ENCODE data around the gene CLDND1.

Gene CLDND1

DNA sequence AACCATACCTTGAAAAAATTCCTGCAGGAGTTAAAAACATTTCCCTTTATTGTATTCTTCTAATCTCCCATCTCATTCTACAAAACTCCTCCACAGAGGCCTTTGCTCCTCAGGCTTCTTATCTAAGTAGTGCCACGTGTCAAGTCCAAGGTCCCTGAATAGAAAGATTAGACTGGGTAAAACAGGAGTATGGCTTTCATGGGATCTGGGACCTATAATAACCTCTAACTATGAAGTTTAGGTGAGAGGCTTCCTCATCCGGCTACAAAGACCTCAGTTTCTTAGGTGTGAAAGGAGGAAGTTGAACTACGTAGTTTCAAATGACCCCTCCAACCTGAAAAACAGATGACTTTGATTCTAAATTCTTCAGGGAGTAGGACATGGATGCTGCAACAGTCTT, 29.1 kb upstream of the CLDND1 start:
- DNase-seq (ENCODE audit: low spot score): no peak

DNA sequence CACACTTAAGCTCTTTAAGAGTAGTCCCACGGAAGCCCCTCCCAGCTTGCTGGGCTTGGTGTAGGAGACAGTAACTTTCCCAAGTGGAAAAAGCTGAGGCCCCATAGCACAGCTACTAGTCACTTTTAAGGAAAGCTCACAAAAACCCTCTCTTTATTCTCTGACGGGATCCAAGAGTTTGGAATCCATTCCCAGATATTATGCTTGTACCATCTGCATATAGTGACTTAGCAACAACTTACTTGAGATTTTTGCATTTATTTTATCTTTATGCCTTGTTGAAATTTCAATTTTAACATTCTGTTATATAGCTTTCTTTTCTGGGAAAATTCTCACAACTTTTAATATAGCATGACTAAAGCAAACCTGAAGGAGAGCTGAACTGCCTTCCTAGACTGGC, 28.5 kb upstream of the CLDND1 start:
- DNase-seq (ENCODE audit: low spot score): no peak

DNA sequence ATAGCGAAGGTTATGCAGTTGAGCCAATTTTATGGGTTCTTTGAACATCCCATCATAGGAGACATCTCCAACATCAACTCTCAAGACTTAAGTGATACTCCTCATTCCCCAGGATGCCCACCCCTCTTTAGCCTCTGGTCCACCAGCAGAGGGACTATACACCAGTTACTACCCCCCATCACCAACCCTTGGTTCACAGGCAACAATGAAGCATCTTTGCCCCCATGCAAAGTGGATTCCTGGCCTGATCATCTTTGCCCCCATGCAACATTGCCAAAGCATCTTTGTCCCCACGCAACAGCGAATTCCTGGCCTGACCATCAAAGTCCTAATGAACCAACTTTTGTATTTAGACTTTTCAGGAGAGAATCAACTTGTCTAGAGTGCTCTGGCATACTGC, 28.1 kb upstream of the CLDND1 start:
- DNase-seq (ENCODE audit: low spot score): no peak

DNA sequence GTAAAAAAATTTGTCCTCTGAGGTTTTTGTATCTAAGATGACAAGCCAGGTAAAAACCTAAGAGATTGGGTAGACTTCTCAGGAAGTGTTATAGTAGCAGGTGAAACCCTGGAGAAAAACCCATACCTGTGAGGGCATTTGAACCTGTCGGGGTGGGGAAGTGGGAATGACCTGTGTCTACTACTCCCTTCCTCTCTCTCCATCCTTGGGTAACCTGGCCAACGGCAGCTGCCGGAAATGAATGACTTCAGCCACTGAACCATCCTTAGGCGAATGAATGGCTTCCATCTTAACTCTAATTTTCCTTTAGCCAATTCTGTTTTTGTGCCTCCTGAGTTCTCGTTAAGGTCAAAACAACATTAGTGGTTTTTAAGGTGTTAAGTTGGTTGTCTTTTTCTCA, 25.8 kb upstream of the CLDND1 start:
- no peak for DNase-seq (ENCODE audit: low spot score)

DNA sequence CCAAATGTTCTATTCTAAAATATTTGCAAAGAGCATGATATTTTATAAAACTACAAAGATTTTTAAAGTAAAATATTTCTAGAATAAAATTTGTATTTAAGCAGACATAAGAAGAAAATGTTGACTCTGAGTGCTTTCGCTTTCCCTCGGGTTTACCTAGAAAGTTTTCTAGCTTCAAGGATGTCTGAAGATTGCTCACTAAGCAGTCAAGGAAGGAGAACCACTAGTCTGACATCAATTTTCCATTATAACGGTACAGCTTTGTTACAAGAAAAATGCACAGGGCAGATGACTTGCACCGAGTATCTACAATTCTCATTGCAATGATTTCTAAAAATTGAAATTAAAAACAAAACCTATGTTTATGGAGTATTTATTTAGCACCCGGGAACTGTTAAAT, 23.2 kb upstream of the CLDND1 start:
- DNase-seq (ENCODE audit: low spot score): no peak

DNA sequence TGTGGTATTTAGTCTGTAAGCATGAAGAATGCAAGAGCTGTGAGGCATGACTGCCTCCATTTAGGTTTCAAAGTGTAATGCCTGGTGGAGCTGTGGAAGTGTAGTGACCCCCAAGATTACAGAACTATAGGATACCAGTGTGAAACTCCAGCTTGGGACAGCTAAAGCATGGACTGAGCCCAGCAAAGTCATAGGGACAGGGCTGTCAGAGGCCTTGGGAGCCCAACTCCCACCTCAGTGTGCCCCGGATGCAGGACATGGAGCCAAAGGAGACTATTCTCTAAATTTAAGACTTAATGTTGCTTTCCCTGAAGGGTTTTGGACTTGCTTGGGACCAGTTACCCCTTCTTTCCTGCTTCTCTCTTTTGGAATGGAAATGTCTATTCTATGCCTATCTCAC, 19.9 kb upstream of the CLDND1 start:
- DNase-seq (ENCODE audit: low spot score): peak; percentile 15

DNA sequence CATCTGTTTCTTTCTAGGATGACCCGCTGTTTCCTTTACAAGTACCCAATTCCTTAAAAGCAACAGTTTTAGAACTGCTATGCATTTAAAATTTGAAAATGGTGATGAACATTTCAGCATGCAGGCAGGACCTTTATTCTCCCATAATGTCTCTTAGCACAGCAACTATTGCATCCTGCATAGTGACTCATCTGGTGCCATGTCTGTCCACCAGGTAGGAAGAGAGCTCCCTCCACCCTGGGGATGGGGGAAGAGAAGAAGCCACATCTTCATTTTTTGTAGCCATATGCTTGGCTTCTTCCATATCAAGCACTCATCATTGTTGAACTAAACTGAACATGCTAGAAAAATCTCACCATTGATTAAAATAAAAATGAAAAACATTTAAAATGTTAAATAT, 19.0 kb upstream of the CLDND1 start:
- DNase-seq (ENCODE audit: low spot score): peak; percentile 44

DNA sequence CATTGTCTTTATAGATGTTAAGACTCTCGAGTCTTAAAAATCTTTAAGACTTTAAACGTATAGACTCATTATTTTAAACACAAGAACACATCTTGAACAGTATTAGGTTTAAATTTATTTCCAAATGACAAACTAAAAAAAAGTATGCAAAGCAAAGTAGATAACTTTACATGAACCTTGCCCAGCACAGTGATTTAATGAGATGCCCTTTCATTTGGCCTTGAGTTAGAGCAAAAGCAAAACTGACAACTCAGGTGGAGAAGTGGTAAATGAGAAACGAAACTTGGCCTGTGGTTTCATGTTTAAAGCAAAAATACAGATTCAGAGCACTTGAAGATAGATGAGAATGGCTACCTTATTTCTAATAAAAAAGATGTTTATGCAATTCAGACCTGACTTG, 17.6 kb upstream of the CLDND1 start:
- no peak for DNase-seq (ENCODE audit: low spot score)

DNA sequence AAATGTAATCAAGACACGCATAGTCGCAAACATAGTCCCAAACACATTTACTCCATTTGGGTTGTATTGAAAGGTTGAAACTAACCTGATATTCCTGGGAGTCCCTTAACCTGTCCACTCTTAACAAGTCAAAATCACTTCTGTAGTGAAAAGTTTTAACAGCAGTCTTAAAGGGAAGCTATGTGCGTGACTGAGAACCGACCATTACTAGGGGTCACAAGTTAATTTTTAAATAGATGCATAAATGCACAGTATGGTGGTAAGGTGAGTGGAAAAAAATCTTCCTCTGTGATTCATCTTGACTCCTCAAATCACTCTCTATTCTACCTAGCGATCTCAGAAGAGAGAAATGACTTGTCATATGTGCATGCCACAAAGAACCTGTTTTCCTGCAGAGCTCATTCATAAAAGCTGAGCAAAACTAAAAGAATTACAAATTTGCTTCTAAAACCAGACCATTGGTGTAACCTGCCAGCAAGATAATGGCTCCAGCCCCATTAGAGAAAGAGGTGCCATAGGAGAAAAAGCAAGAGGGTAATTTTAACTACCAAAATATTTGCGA, 13.8 kb upstream of the CLDND1 start:
- DNase-seq (ENCODE audit: low spot score): peak; percentile 91

DNA sequence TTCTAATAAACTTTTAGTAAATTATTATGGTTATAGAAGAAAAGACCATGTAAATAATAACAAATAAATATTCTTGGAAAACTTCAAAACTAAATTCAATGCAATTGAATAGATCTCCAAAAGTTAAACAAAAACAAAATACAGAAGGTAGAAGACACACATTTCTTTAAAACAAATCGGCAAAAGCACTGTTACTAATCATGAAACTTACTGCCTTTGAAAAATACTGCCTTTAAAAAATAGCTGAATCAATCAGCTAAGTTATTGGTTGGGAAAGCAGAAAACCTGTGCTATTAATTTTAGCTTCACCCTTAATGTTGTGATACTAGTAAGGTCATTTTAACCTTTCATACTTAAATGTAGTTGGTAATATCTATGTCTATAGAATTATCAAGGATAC, 12.0 kb upstream of the CLDND1 start:
- no peak for DNase-seq (ENCODE audit: low spot score)

DNA sequence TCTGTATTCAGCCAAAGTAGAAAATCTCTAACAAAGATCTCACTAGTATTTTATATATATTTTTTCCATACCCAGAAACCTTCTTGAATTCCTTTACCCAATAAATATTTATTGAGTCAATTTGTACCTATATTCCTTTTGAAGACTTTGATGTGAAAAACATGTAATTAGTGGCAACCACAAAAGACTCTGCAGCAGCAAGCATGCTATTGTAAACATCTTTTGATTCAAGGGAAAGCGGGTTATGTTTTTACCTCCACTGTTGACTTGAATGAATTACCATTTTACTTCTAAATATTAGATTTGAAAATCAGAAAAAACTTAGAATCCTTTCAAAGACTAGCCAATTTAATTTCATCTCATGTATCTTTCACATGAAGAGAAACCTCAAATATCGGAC, 11.5 kb upstream of the CLDND1 start:
- DNase-seq (ENCODE audit: low spot score): no peak

DNA sequence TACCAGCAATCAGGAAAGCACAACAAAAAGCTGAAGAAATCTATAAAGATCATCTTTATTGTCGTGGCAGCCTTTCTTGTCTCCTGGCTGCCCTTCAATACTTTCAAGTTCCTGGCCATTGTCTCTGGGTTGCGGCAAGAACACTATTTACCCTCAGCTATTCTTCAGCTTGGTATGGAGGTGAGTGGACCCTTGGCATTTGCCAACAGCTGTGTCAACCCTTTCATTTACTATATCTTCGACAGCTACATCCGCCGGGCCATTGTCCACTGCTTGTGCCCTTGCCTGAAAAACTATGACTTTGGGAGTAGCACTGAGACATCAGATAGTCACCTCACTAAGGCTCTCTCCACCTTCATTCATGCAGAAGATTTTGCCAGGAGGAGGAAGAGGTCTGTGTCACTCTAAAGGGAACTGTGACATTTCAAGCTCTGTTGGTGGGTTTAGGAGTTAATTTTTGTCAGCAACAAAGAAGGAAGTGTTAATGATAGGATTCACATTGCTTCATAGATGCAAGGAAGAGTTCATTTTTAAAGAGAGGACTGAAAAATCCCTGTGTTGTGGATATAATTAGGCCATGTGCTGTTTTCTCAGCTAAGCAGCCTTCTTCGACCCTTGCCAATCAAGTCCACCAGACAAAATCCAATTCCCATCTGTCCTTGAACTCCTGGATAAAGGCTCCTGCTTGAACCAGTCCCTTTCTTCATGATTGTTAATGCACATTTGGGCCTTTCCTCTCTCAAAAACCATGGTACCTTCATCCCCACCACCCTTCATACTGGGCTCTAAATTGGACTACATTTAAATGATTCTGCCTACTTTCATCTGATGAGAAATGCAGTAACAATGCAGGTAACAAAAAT, 10.2 kb upstream of the CLDND1 start:
- no peak for DNase-seq (ENCODE audit: low spot score)

DNA sequence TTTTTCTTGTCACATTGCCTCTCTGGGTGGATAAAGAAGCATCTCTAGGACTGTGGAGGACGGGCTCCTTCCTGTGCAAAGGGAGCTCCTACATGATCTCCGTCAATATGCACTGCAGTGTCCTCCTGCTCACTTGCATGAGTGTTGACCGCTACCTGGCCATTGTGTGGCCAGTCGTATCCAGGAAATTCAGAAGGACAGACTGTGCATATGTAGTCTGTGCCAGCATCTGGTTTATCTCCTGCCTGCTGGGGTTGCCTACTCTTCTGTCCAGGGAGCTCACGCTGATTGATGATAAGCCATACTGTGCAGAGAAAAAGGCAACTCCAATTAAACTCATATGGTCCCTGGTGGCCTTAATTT, 9.6 kb upstream of the CLDND1 start:
- no peak for DNase-seq (ENCODE audit: low spot score)

DNA sequence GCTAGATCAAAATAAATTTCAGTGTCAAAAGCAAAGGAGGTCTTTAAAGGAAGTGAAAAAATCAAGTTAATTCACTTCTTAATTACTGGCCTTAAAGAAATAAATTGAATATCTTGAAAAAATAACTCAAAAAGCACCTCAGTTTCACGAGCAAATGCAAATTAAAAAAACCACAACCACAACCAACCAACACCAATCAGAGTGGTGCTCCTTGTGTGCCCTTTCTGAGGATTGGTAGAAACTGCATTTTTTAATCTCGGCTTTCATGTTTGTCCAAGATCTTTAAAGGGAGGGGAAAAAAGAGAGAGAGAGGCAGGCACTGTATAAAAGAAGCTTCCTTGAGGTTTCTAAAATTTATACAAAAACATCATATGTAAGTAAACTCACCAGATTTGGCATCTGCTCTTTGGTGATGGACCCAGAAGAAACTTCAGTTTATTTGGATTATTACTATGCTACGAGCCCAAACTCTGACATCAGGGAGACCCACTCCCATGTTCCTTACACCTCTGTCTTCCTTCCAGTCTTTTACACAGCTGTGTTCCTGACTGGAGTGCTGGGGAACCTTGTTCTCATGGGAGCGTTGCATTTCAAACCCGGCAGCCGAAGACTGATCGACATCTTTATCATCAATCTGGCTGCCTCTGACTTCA, 9.0 kb upstream of the CLDND1 start, which contains the start of gene GPR15:
Gene GPR15, plus strand, starts transcription at position 357 of the 653 bp plus-strand sequence. Its CDS starts 56 bp downstream, at position 413.
- DNase-seq (ENCODE audit: low spot score): no peak

DNA sequence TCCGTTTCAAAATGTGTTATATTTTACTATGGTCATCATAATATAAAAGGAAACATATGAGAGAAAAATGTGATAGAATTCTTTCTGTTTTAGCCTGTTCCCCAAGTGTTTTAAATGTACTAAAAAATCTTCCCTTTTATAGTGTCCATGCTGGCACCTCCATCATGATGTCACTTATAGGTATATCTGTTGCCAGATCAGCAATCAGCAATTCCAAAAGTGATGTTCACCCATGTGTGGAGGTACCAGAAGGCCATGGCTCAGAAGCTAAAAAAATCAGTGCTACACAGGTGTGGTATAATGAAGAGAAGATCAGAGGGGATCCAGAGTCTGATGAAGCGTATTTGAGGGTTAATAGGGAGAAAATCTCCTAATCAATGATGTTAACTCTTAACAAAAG, 8.0 kb upstream of the CLDND1 start:
- no peak for DNase-seq (ENCODE audit: low spot score)

DNA sequence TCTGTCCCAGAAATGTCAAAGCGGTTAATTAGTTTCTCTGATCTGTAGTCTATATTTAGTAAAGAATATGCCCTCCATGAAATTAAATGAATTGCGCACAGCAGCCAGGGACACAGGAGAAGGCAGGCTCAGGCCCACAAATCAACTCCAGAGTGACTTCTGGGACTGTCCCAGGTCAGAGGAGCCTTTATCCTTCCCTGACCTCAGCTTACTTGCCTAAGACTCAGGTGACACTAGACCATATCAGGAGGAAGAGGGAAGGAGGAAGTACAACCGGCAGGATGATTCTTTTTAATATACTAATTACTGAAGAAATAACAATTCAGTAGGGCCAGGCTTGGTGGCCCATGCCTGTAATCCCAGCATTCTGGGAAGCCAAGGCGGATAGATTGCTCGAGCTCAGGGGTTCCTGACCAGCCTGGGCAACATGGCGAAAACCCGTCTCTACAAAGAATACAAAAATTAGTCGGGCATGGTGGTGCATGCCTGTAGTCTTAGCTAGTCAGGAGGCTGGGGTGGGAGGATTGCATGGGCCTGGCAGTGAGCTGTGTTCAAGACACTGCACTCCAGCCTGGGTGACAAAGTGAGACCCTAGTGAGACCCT, 7.3 kb upstream of the CLDND1 start:
- no peak for DNase-seq (ENCODE audit: low spot score)

DNA sequence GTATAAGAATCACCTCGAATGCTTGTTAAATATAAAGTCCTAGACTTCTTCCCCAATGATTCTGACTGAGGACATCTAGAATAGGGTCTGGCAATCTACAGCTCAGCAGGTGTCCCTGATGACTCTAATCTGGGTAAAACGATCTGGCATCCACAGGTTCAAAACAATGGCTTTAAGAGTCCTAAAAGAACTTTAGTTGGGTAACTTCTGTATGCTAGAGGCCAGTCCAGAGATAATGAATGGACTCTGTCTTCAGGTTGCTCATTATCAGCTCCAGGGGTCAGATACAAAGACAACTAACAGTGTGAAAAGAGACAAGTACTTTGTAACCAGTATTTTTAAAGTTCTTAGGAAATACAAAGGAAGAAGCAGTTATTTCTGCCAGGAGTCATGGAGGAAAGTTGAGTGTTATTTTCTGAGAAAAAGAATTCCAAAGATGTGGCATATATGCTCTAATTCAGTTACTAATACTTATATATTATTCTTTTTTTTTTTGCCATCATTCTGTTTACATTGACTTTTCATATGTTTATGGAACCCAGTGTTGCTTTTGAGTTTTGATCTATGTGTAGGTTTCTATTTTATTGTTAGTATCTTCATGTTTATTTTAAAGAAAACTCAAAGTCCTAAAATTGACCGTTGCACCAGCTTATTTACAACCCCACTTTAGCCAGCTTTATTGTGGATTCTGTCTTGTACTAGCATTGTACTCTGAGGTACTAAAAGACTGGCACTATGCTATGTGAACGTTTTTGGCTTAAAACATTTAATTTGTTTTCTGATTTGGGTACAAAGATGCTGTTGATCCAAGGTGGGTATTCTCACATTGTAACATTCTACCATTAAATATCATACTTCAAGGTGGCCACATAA, 6.0 kb upstream of the CLDND1 start:
- no peak for DNase-seq (ENCODE audit: low spot score)

DNA sequence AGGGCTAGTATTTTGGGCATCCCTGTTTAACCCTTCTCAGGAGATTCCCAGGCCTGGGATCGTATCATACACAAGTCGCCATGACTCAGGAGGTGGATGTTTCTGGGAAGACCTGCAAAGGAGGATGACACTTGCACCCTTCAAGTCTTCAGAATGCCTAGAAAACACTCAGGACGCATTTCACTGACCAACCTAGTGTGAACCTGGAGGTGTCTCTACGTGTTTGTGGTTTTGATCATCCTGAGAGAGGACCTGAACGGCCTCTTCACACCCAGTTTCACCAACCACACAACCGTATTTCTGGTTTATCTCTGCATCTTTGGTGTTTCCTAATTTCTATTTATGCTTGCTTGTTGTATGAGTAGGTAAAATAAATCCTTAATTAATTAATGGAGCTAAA, 2.8 kb upstream of the CLDND1 start:
- DNase-seq (ENCODE audit: low spot score): no peak

DNA sequence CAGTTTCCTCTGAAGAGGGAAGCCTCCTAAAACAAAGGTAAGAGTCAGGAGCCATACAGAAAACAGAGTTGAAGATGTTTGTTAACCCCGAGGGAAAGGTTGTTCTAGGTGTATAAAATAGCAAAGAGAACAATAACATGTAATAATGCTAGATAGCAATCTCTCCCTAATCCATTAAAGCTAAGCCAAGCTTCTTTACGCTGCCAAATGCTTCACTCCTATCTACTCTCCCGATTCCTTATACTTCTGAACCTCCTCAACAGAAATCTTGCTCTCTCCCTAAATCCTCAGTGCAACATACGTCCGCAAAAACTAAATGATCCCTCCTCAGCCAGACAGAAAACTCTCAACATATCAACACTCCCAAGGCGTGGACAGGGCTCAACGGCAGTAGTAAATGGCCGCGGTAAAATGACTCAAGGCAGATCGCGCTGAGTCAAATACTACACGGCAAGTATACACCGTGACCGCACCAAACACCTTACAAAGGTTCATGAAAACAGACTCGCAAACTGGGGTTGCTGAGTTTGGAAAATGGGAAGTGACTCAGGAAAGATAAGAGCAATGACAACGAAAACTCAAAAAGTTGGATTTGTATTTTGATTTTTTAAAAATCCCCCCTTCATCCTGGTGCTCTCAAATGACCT, 682 bp downstream of the CLDND1 start:
- DNase-seq (ENCODE audit: low spot score): peak; percentile 78

DNA sequence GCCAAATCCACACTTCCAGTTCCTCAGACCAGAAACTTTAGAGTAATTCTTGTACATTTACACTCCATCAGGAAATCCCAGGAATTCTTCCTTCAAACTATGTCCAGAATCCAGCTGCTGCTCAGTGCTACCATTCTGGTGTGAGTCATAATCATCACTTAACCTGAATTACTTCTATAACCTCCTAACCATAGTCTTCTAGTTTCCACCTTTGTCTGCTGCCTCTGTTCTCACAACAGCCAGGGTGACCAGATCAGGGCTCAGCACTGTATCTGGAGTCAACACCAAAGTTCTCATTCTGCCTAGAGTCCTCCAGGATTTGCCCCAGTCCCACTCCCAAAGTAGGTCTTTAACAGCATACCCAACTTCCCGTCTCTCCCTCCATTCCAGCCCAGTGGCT, 3.4 kb downstream of the CLDND1 start:
- DNase-seq (ENCODE audit: low spot score): peak; percentile 46

DNA sequence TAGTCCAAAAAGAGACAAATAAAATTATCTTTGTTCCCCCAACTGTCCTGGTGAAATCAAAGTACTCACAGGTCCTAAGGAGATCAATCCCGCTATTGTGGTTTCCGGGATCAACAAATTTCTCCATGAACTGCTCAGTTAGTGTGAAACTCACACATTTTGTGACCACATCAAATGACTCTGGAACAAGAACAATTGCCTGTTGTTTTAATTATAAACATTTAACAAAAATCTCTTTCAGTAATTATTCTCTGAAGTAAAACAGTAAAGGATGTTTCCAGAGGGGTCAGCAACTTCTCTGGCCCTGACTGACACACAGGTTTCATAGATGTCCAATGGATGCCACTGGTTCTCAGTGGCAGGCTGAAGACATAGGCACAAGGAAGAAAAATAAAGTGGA, 3.9 kb downstream of the CLDND1 start:
- no peak for DNase-seq (ENCODE audit: low spot score)

DNA sequence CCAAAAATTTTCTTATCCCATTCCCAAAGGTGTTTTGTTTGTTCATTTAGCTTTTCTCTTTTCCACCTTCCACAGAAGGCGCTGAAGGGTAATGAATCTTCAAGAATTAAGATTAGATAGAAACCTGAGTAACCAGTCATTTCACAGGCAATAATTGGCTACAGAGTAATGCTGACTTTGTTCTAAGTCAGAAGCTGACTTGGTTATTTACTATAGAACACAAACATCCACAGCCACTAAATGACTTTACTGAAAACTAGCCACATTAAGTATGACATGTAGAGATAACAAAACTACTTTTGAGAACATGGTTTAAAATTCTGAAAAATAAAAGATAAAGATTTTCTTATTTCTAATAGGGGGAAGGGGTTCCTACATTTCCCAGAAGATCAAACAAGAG, 7.8 kb downstream of the CLDND1 start:
- DNase-seq (ENCODE audit: low spot score): no peak
